Measurements from ENCODE around the gene SLC24A3.

SLC24A3 gene

DNA sequence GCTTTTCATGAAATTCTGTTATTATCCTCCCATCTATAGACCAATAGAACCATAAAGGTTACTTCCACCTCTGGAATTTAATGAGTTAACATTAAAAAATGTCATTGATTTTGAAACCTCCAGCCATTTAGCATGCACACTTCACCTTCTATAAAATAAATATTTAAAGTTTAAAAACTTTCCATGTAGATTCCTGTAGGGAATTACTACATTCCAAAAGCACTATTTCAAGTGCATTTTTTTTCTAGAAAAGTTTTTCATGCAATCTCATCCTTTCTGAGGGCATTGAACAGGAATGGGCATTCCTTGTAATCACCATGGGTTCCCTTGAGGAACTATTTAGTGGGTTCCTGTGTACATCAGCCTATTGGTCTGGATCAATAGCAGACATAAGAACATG, 291.8 kb downstream of the SLC24A3 start:
- DNase-seq (ENCODE audit: low spot score), result no peak

DNA sequence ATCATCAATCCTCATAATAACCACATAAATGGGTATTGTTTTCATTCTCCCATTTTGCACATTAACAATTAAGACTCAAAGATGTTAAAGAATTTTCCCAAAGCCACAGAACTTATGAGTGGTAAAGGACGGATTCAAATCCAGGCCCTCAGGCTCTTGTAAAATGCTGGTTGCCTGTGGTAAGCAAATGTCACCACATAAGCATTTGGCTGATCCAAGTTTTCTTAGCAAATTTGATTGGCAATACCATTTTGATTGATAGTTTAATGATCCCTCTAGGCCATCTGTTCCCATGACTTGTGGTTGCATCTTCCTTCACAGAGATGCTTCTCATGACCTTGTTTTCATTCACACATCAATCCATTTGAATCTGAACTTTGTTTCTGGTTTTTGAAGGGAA, 293.6 kb downstream of the SLC24A3 start:
- no peak for DNase-seq (ENCODE audit: low spot score)

DNA sequence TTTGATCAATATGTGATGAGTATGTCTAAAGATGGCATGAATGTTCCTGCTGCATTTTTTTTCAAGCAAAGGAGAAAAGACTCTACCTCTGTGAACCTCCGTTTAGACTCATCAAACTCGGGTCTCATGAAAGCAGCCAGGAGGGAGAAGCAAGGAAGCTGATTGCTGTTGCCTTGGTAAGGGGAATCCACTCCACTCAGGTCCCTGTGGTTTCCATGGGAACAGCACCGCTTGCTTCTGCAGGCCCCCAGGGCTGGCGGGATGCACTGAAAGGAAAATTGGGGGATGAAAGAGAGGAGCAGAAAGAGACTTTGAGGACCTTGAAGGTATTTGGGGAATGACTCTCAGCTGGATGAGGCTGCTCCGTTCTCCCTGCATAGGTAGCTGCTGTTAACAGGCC, 296.0 kb downstream of the SLC24A3 start:
- DNase-seq (ENCODE audit: low spot score), result no peak

DNA sequence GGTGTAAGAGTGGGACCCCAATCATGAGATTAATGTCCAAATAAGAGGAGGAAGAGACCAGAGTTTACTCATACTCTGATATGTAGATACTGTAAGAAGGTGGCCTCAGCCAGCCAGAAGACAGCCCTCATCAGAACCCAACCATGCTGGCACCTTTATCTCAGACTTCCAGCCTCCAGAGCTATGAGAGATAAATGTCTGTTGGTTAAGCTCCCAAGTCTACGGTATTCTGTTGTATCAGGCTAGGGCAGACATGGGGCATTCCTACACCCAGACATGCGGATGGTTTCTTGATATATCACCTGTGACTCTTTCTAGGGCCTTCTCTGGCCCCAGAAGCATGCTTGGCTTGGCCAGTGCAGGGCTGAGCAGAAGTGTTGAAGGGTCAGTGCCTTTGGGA, 298.2 kb downstream of the SLC24A3 start:
- no peak for DNase-seq (ENCODE audit: low spot score)

DNA sequence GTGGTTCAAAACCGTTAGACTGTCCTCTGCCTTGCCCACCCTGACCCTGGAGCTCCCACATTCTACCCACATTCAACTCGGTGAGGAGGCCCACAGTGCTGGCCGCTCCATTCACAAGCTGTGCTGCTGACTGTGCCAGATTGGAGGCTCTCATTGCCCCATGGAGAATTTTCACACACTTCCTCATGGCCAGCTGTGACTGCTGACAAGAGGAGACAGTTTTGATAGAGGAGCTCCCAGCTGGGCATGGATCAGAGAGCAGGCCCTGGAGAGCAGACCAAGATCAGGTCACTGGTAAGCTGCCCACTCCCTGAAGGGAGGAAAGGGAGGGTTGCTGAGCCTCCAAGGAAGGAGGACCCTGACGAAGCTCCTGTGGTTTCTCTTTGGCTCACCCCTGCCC, 299.5 kb downstream of the SLC24A3 start:
- DNase-seq (ENCODE audit: low spot score), result no peak

DNA sequence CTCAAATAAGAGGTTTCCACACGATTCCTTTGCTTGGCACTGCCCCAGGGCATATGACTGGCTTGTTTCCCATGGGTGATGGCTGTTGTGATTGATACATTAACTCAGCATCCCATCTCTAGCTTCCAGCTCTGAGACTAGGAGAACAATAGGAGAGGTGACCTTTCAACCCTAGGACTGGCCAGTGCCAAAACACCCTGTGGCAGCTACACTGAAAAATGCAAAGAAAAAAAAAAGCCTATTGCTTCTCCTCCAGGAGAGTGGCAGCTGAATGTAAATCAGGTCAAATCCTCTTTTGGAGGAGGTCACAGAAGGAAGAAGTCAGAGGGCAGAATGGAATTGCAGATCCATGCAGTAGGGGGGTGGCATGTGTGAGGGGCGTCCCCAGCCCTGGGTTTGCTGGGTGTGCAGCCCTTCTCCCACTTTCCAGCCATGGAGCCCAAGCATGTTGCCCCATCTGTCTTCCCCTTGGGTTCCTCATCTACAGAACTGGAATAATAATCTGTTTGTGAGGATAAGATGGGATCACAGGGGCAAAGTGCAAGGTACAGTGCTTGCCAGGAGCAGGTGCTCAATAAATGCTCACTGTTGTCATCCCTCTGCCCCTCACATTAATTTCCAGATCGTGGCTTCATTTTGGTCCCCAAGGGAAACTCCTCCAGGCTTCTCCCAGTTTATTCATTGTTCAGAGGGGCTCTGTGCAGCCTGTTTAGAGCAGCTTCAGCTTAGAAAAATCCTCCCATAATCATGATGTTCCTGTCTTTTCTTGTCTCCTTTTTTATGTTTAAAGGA, 300.6 kb downstream of the SLC24A3 start:
- DNase-seq (ENCODE audit: low spot score), result no peak

DNA sequence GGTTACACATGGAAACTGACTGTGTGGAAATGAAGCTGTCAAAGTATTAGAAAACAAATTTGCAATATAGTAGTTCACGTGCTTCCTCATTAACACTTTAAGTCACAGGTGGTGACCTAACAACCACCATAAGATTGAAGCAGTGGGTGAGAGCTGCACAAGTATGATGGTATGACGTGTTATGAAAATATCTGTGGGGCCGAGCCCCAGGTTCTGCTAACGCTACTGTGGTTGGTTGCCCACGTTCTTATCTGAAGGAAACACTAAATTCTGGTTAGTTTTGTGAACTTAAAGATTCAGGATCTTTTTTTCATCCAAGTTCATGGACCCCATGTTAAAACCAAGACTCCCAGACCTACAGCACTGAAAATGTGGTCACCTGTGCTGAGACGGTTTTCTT, 302.6 kb downstream of the SLC24A3 start:
- no peak for DNase-seq (ENCODE audit: low spot score)

DNA sequence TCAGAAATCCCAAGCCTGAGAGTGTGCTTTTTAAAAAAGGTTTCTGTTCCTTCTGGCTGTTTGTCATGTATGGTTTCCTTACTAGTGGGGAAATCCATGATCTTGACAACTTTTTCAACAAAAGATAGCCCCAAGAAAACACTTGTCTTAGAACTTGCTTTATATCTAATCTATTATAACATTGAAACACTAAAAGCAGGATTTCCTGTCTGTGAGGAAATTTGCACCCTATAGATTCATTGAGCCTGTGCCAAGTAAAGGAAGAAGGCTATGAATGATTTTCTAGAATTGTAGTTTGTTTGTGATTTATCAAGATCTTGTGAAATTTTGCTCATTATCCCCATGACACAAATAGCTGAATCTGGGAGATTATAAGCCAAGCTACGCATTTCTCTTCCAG, 307.0 kb downstream of the SLC24A3 start:
- no peak for DNase-seq (ENCODE audit: low spot score)

DNA sequence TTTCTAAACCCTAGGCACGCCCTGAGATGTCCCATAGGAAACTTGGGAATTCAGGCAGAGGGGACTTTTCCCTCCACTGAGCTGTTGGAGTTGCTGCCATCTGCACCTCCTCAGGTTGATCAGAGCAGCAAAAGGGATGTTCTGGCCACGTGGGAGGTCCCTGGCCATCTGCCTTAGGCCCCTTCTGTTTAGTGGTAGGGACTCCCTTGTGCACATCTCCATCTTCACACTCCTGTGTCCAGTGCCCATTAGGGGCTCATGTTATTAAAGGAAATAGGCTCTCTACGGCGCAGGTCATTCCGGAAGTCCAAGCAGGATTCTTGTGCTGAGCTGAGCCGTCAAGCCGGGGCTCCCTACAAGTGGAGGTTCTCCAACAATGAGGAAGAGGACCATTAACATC, 307.8 kb downstream of the SLC24A3 start:
- DNase-seq (ENCODE audit: low spot score), result no peak

DNA sequence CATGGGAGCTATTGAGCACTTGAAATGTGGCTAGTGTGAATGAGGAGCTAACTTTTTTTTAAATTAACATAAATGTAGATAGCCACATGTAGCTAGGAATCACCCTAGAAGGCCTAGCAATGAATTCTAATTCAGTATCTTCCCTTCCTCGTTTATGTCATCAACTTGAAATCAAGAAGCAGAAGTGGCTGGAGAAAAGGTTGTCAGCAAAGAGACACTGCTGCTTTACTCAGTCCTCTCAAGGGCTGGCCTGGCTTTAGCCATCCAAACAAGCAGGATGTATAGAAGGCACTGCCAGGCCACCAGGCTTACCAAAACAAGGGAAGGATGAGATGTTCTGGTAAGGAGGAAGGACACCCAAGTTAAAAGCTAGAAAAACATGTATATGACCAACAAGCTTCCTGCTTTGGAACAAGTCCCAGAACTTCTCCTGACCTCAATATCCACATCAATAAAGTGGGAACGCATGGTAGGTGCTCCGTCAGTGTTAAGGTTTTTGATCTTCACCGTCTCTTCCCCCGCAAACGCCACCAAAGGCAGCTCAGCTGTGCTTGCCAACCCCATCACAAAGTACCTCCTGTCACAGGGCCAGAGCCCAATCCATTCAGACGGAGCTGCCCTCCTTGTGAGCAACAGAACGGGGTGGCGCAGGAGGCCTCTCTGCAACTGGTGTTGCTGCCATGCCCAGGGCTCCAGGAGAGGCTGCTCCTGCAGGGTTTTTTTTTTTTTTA, 309.8 kb downstream of the SLC24A3 start:
- no peak for DNase-seq (ENCODE audit: low spot score)

DNA sequence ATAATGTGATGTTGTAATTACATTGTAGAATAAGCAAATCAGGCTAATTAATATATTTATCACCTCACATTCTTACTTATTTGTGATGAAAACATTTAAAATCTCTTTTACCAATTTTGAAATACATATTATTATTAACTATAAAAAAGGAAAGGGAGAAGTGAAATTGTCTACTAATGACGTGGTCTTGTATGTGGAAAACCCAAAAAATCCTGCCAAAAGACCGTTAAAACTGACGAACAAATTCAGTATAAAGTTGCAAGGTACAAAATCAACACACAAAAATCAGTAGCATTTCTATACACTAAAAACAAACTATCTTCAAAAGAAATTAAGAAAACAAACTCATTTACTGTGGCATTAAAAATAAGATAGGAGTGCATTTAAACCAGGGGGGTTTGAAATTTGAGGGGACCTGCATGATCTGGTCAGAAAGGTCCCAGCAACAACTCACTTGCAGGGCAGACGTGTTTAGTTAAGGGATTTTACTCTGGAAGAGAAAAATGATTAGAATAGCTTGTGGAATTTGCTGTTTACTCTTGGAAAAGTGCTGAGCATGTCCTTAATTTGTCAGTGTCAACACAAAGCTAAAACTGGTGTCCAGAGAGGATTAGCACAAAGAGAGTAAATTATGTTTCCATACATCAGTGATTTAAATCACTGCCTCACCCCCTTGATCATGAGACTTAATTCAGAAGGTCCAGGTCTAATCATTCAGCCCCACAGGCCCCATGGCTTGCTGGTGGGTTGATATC, 310.6 kb downstream of the SLC24A3 start:
- DNase-seq (ENCODE audit: low spot score), result no peak

DNA sequence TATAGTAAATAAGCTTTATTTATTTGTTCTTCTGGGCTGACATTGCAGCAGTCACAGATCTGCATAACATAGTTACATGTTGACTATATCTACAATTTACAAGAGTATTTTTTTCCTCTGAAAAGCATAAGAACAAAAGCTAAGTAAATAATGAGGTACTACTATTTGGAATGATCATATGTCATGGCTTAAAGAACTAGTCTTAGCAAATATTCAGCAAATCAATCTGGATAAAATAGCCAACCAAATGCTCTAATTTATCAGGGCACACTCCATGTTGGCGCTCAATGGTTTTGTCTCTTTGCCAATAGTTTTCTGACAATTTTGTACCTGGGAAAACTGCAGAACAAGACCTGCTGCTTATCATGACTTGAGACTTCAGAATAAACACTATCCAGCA, 312.2 kb downstream of the SLC24A3 start:
- DNase-seq (ENCODE audit: low spot score), result no peak

DNA sequence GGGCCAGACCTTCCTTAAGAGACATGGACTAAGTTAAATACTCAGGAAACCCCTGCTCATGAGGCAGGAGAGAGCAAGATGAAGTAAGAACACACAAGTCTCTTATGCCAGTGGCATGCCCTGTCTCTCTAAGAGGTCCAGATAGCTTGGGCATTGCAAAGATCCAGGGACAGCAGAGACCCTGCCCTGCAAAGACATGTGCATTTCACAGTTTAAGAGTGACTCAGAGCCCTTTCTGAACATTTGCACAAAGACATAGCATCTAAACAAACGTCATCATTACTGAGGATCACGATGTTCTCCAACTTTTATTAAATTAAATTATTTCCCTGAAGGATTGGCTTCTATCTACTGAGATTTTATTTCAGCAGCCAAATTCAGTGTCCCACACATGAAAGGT, 315.1 kb downstream of the SLC24A3 start:
- no peak for DNase-seq (ENCODE audit: low spot score)

DNA sequence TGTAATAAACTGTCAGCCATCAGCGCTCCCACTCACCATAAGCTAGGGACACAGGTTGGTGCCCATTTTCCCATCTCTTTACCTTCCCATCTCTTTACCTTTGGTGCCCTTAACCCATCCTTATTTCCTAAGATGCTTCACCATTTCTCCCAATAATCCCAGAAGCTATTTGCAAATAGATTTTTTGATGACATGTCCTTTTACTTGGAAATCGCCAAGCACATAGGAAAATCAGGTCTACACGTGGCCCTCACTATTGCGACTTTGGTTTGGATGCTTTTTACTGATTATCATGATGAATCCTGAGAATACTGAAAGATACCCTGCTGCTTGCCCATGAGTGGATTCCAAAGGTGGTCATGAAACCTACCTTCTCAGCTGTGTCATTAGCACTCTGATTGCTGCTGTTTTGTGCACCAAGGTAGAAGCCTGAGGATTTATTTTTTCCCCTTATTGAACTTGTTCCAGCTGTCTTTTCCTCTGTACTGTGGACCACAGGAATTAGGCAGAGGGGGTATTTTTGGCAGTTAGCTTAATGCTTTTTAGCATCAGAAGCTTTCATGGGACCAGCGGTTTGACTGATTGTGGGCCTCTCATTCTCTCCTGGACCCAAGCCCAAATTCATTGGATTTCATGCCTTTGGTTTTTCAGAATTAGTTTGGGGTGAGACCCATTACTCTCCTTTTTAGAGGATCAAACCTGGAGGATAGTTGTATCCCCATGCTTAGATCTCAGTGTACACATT, 316.0 kb downstream of the SLC24A3 start:
- DNase-seq (ENCODE audit: low spot score), result no peak

DNA sequence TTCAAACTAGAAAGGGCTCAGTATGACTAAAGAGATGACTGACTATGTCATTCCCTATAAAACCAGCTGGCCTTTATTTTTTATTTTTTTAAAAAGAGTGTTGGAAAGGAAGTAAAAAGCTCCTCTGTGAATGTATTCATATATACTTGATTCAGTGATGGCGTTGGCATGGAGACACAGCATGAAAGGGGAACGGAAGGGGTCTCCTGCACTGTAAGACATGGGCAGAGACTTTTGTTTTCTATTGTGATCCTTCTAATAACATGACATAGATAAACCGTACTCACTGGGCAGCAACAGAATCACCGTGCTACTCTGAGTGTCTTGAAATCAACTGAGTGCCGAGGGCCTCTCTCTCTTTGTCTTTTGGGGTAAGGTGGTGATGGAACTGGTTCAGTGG, 317.6 kb downstream of the SLC24A3 start:
- DNase-seq (ENCODE audit: low spot score), result no peak

DNA sequence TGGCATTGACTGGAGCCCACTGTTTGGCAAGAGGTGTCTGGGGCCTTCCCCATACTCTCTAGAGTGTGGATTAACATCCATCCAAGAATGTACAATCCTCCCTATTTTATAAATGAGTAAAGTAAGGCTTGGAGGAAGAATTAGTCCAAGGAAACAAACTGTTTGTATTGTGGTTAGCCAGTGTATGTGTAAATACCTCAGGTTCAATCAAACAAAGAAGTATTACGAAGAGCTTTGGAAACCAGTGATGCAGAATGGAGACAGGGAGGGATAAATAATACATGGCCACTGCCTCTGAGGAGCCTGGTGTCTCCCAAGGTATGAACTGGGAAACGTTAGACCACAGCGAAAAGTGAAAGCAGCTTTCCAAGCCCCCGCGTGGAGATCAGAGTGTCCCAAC, 319.0 kb downstream of the SLC24A3 start:
- DNase-seq (ENCODE audit: low spot score), result no peak

DNA sequence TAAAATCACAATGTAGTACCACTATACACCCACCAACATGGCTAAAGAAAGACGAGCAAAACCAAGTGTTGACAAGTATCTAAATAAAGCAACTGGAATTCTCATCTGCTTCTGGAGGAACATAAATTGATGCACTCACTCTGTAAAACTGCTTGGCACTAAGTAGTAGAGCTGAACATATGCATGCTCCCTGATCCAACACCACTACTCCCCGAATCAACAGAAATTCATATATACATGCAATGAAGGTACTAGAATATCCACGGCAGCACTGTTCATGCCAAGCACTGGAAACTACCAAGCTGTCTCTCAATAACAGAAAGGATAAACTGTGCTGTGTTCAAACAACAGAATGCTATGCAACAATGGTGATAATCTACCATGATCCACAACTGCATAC, 326.1 kb downstream of the SLC24A3 start:
- DNase-seq (ENCODE audit: low spot score), result no peak

DNA sequence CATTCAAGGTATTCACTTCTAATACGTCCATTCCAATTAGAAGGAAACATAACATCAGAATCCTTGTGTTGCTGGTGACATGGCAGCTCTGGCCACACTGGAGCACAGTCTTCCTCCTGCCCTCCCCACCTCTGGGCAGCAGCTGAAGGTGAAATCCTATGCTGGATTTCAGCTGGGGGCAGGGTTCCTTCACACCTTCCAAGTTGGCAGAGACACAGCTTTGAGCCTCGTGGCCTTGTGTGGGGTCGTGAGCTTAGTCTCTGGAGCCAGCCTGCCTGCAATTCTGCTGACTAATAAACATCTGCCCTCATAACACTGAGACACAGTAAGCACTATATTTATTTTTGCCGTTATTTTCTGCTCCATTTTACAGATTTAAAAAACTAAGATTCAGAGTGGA, 326.7 kb downstream of the SLC24A3 start:
- DNase-seq (ENCODE audit: low spot score), result no peak

DNA sequence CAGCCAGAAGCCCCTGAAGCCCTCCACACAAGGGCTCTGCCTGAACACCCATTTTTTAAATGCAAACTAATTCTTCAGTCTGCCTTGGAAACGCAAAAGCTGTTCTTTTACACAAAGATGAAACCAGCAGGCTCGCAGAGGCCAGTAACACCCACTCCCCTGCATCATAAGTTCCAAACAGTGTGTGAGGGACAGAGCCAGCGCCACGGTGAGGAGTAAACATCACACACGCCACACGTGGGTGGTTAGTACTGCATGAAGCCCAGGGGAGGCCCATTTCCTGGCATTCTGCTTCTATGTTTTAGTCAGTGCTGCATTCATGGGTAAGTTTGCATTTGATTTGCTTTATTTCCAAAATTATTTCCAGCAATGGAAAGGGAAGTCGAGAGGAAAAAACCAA, 327.9 kb downstream of the SLC24A3 start:
- no peak for DNase-seq (ENCODE audit: low spot score)

DNA sequence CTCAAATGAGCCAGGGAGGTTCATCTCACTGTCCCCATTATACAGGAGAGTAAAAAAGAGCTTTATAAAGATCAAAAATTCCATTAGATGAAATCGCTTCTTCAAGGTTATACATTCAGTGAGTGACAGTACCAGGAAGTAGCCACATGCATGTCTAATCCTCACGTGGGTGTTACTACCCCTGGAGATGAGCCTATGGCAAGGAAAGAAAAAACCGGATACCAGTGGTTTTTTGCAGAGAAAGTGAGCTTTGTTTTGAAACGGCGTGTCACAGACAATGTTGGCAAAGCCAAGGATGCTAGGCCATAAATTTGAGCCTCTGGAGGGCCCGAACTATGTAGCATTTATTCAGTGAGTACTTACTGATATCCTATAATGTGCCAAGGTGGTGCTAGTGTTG, 330.7 kb downstream of the SLC24A3 start:
- DNase-seq (ENCODE audit: low spot score), result no peak

DNA sequence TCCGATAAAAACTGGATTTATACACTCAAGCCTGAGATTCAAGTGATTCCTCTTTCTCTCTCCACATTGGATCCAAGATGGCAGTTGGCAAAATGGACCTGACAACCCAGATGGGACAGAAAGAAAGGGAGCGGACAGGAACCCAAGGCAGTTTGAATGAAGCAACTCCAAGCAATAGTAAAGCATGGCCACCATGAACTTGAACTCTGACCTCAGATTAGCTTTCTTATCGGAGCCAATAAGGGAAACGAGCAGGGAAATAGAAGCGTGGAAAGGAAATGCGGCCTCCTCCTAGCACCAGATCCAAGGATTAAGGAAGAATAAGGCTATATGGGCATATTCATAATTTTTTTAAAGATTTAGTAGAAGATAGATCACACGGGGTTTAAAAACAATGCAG, 332.2 kb downstream of the SLC24A3 start:
- no peak for DNase-seq (ENCODE audit: low spot score)

DNA sequence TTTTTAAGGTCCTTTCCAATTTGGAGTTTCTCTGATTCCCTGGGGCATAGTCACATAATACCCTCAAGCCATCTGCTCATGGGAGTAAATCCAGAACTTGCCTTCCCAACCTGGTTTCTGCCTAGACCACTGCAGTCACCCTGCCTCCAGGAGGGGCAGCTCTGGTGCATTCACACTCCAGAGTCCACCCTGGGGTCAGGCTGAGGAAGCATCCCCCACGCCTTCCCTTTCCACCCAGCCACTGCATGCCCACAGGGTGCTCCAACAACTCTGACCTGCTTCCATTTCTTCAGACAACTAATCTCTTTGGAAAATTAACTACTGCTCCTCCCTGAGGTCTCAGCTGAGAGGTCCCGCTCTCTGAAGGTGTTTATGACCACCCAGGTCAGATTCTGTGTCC, 334.2 kb downstream of the SLC24A3 start:
- DNase-seq (ENCODE audit: low spot score), result no peak

Data from AG20443 (cell line).